HG03025 (cell line): Measurements from ENCODE around the gene TAPBP.
A peak's percentile ranks its signal among the peaks of the same experiment; 100 is the strongest.
"Not testable (repeated sequence)": the region's sequence is repeated elsewhere in the genome, so short reads cannot be mapped to it uniquely, and the experiment has no call there.

Source experiments
- ATAC-seq: cut with Tn5 transposase; IDR thresholded peaks from one replicate; pipeline ENCODE4 v1.9.1; 2021; ENCODE audit warnings: mild to moderate bottlenecking, moderate library complexity; ENCODE audit not compliant: unreplicated experiment, low FRiP score

The TAPBP gene

DNA sequence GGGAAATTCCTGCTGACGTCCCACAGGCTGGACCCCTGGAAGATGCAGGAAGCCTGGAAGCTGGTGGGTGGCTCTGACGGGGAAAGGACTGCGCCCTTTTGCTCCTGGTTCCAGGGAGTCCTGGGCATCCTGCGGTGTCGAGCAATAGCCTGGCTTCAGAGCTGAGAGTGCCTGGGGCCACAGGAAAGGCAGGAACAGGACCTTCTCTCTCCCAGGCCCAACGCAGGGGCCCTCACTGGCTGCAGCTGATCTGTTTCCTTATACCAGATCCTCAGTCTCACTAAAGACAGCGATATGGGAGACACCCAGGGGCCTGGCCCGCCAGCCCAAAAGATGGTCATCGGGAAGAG is 35.5 kb downstream of the TAPBP start:
- ATAC-seq = no peak

GRCh38 chr6:33277663-33278391 is 36.1 kb downstream of the TAPBP start:
- peak; percentile 1 for ATAC-seq

- peak; percentile 51 for ATAC-seq
Observed at GRCh38 chr6:33276864-33277662, 36.8 kb downstream of the TAPBP start, which contains the start of gene B3GALT4. Gene B3GALT4, plus strand, starts transcription at chr6:33277123. Its CDS starts 297 bp downstream, at chr6:33277420.

GRCh38 chr6:33276581-33276863 is 37.4 kb downstream of the TAPBP start:
- ATAC-seq = no peak

DNA sequence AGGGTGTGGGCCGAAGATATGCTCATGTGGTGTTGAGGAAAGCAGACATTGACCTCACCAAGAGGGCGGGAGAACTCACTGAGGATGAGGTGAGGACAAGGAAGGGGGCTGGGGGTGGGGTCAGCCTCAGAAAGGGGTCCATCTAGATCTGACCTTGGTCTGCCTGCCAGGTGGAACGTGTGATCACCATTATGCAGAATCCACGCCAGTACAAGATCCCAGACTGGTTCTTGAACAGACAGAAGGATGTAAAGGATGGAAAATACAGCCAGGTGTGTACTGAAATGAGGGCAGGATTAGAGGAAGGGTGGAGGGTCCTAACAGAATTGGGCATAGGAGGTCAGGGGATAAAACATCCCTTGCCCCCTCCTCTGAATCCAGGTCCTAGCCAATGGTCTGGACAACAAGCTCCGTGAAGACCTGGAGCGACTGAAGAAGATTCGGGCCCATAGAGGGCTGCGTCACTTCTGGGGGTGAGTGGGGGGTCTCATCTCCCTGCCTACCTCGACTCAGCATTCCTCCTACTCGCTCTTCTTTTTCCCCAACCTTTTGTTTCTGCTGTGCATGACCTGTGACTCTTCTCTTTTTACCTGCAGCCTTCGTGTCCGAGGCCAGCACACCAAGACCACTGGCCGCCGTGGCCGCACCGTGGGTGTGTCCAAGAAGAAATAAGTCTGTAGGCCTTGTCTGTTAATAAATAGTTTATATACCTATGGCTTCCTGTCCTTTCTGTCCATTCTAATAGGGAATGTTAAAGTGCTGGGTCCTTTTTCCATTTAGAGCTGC is 37.9 kb downstream of the TAPBP start:
- not testable (repeated sequence) for ATAC-seq

DNA sequence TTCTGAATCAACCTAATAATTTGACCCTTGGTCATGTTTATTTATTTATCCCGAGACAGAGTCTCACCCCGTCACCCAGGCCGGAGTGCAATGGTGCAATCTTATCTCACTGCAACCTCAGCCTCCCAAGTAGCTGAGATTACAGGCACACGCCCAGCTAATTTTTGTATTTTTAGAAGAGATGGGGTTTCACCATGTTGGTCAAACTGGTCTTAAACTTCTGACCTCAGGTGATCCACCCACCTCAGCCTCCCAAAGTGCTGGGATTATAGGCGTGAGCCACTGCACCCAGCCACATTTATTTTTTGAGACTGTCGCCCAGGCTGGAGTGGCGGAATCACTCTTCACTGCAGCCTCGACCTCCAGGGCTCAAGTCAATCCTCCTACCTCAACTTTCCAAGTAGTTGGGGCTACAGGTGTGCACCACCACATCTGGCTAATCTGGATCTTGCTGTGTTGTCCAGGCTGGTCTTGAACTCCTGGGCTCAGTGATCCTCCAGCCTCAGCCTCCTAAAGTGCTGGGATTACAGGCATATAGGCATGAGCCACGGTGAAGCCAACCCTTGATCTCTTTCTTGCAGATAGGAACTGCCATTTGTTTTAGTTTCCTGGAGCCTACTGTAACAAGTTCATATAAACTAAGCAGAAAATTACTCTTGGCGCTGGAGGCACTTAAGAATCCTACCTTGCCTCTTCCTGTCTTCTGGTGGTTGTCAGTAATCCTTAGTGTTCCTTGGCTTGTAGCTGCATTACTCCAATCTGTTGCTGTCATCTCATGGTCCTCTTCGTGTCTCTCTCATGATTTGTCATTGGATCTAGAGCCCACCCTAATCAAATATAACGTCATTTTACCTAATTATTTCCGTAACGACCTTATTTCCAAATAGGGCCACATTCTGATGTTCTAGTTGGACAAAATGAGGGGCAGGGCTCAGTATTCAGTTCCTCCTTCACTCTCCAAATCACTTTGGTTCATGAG is 39.7 kb downstream of the TAPBP start:
- no peak for ATAC-seq

GRCh38 chr6:33273129-33273923 is 40.6 kb downstream of the TAPBP start:
- ATAC-seq = no peak

DNA sequence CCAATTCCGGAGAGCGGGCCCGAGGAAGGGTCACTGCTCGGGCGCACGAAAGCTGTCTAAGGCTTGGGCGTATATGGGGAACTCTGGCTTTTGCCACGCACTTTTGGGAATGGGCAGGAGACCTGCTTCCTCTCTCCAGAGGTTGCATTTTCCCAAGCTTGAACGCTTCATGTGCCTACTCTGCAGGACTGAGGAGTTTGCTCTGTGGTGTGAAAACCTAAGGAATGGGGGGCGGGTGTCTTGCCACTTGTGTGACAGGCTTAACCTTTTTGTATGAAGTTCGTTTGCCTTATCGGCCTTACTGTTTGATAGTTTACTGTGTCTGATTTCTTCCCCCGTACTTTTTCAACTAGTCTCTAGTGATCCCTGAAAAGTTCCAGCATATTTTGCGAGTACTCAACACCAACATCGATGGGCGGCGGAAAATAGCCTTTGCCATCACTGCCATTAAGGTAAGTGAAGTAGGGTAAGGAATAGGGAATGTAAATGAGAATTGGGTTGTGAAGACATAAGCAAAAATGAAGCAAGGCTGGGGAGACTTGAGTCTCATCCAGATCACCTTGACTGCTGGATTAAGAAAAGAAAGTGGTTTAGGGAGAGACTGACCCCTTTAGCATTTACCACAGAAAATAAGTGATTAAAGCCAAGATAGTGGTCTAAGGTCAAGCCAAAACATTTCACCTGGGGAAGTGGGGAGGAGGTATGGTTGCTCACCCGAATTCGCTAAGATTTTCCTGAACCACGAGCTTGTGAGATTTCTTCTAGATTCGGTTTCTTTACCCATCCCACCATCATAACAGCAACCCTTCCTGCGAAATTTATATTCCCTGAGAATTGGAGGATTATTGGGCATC is 41.4 kb downstream of the TAPBP start:
- ATAC-seq = peak; percentile 2

DNA sequence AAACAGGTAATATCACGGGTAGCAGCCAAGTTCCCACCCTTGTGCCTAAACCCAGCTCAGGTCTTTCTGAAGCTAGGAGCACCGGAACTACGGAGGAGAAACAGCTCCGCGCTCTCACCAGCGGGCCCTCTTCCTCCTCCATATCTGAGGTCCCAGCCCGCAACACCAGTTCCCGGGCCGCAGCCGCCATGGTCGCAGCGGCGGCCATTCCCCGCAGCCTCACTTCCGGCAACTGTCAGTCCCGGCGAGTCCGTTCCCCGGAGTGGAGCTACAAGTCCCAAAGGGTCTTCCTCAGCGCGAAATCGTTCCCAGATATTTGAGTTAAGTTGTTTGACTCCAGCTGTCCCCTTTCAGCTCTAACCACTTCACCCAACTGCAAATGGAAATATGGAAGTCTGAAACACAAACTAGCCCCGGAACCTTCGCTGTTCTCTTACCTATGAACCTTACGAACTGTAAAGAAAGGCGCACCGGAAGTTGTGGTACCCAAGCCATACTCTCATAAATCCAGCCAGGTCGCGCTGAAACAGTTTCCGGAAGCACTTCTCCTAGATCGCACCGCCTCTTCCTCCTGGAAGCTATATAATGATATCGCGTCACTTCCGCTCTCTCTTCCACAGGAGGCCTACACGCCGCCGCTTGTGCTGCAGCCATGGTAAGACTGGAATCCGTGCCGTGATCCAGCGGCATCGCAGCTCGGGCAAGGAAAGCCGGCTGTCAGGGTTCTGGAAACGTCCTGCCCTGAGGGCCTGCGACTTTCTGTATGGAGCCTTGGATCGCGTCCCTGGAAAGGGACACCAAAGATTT is 42.2 kb downstream of the TAPBP start, which contains the start of the genes RPS18 and VPS52:
Gene RPS18, plus strand, starts transcription at position 608 of the 807 bp plus-strand sequence. Its CDS starts 45 bp downstream, at position 653.
Gene VPS52, minus strand, starts transcription at position 409 of the 807 bp plus-strand sequence. Its CDS starts 201 bp downstream, at position 208.
- peak; percentile 68 for ATAC-seq

- ATAC-seq = no peak
Observed at GRCh38 chr6:33271117-33271467, 42.8 kb downstream of the TAPBP start.

DNA sequence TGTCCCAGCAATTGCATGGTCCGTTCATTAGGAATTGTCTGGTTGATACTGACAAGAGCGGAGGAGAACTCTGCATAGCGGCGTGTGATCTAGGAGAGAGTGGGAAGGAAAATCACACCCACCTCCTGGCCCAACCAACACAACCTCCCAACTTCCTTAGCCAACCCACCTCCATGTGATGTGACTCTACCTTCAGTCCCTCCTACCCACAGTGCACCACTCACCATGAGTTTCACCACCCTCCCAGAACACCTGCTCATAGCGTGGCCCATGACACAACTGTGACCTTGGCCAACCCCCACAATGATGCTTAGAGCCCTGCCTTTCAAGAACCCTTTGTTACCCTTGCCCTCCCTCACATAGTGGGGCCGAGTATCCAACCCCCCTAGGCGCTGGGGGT is 49.9 kb downstream of the TAPBP start:
- ATAC-seq = no peak

DNA sequence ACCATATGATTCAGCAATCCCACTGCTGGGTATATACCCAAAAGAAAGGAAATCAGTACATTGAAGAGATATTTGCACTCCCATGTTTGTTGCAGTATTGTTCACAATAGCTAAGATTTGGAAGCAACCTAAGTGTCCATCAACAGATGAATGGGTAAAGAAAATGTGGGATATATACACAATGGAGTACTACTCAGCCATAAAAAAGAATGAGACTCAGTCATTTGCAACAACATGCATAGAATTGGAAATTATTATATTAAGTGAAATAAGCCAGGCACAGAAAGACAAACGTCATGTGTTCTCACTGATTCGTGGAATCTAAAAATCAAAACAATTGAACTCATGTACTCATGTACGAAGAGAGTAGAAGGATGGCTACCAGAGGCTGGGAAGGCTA is 51.4 kb downstream of the TAPBP start:
- not testable (repeated sequence) for ATAC-seq

- ATAC-seq = no peak
Observed at GRCh38 chr6:33259032-33259431, 54.8 kb downstream of the TAPBP start.

- no peak for ATAC-seq
Observed at GRCh38 chr6:33254591-33254990, 59.3 kb downstream of the TAPBP start.

DNA sequence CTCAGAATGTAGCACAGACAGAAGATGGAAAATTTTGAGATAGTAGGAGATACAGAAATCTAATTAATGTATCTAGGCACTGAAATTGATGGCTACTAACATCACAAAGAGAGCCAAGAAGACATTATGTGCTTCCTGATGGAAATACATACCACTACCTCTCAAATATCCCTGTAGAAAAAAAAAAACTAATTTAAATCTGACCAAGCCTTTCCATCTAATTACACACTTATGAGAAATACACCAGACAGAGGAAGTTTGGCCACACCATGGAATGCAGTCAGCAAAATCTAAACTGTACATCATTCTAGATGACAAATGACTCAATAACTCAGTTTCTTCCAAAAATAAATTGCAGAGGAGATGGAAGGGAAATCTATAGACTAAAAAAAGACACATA is 61.1 kb downstream of the TAPBP start:
- ATAC-seq = no peak

DNA sequence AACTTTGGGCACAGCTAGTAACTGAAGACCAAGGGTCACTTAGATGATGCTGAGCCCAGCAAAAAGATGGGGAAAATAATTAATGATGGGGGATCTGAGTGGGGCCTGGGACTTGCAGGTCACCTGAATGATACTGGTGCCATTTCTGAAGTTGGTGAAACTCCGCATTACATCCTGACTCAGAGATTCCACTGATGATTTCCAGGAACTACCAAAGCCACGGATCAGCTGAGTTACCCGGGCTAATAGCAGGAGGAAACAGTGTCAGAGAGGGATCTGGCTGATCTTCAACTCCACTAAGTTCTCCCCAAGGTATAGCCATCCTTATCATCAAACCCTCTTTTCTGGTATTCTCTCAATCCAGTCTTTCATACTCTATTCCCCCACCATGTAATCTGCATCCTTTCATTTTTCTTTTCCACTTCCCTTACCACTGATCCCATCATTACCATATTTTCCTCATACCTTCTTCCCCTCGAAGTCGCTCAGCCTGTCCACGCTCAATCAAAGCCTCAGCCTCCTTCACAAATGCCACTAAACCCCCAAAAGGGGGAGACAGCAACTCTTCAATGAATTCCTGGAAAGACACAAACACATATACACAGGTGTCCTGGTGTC is 62.4 kb downstream of the TAPBP start:
- ATAC-seq = no peak

DNA sequence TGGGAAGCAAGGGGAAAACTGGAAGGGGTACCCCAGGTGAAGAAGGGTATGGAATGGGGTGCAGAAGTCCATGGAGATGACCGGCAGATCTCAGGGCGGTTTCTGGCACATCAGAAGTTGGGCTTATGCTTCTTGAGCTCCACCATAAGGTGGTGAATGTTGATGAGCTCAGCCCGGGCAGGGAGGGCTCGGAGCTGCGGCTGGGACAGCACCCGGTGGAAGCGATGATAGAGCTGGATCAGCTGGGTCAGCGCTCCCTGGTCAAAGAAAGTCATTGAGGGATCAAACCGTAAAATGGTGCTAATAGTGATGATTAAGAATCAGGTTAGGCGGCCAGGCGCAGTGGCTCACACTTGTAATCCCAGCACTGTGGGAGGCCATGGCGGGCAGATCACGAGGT is 63.1 kb downstream of the TAPBP start:
- ATAC-seq = no peak
